Left colon (tissue), 2 donors: ENCODE measurements around the gene MRGPRX4. TPM values are rescaled to one million over a fixed set of nuclear protein-coding genes. Genes with fewer than 3 reads are reported as not detected.

Experiments
- ATAC-seq: fragments of 200-7000 bp; cut with Tn5 transposase; one replicate; pipeline ENCODE4 v1.9.1; 2020; ENCODE audit warnings: mild to moderate bottlenecking, moderate library complexity
- DNase-seq, 2 donors: peaks; one replicate each; pipeline ENCODE4 v3.0.0-alpha.2; 2020
- intact Hi-C, 2 donors: fragments of 100-400 bp; cut with DNase I in 1 of 2; cut with micrococcal nuclease in 1 of 2; formaldehyde crosslinking; loops; one replicate each; pipeline versions ENCODE4 v1.11.2 to v1.14.0; 2022; cut with DNase I, micrococcal nuclease
- total RNA-seq, 2 donors: library from RNA; stranded (reverse); fragmentation: NEBNext Ultra II Directional; extraction: Animal tissue kit (Norgen Biotek cat#: 25700); gene quantifications; one replicate each; pipeline ENCODE4 v1.2.1, GENCODE V29; 2021
- donor health status: DM: no; HTN: no; CAD: no.
- donor health status: DM: yes; HTN: yes; CAD: no.

MRGPRX4 gene
- total RNA-seq, 2 donors from 2014 or later = not detected

GRCh38 chr11:18203723-18204122 lies 31.1 kb downstream of the MRGPRX4 start:
- ATAC-seq (no peak), DNase-seq (no peak)
- intact Hi-C loops = no loop called here

GRCh38 chr11:18204220-18204619 lies 31.6 kb downstream of the MRGPRX4 start:
- no peak for DNase-seq
- no peak for ATAC-seq
- intact Hi-C loops = no loop called here

DNA sequence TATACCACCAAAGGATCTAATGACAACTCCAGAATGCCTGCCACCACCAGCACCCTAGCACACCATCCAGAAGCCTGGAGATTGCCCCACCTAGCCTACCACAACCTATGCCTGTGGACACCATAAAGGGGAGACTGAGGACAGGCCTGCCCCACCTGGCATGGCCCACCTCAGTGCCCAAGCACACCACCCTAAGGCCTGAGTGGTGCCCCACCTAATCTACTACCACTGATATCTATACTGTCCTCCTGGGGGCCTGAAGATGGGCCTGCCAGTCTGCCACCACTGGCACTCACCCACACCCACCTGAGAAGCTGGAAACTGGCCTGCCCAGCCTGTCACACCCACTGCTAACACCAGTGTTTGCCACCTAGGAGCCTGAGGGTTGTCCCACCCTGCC lies 32.1 kb downstream of the MRGPRX4 start:
- DNase-seq (no peak), ATAC-seq (no peak)
- intact Hi-C loops = no loop called here

- ATAC-seq (no peak), DNase-seq (no peak)
- intact Hi-C loops = no loop called here
These were observed 36.4 kb downstream of the MRGPRX4 start for GRCh38 chr11:18209058-18209457.

DNA sequence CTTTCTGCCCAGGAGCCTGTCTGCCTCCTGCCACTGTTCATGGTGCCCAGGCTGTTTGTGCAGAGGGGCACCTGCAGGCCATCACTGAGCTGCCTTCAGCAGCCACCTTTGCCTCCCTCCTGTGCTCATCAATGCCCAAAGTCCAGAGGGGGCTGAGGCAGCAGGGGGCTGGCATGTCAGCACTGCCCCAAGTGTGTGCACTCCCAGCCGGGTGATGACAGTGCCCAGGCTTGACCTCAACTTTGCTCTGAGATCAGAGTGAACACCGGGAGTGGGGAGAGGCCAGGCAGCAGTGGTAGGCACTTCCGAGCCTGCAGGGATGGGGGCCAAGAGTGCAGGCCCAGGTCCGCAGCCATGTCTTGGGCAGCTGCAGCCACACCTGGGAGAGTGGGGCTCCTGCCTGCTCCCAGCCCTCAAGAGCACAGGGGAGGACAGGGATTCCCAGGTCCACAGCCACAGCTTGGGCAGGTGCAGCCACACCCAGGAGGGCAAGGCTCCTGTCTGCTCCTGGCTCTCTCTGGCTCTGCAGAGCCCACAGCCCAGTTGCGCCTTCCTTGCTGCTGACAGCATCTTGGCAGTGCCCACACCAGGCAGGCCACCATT lies 48.7 kb downstream of the MRGPRX4 start:
- intact Hi-C loops = no loop called here
- DNase-seq (no peak), ATAC-seq (no peak)

GRCh38 chr11:18222814-18223421 lies 50.3 kb downstream of the MRGPRX4 start:
- intact Hi-C loops = no loop called here
- no peak for DNase-seq
- ATAC-seq = no peak

Other genes with a start within 250 kb of the MRGPRX4 start
- 10 to 100 TPM; 28.6 to 30.6 TPM for gene SERGEF, start 159.8 kb upstream of the MRGPRX4 start, total RNA-seq
- gene TPH1, start 126.6 kb upstream of the MRGPRX4 start, total RNA-seq = 10 to 100 TPM; 13.9 to 14.6 TPM
- 10 to 100 TPM; 10.3 to 10.6 TPM for gene SAAL1, start 66.8 kb upstream of the MRGPRX4 start, total RNA-seq
- not detected for gene MRGPRX3, start 40.3 kb upstream of the MRGPRX4 start, total RNA-seq
- gene SAA4, start 64.0 kb downstream of the MRGPRX4 start, total RNA-seq = not detected
- gene SAA2, start 75.8 kb downstream of the MRGPRX4 start, total RNA-seq = 1 to 10 TPM in 1 of 2 donors, under 1 TPM in 1; 0.58 to 1.1 TPM
- gene SAA1, start 93.4 kb downstream of the MRGPRX4 start, total RNA-seq = 10 to 100 TPM in 1 of 2 donors, 1 to 10 TPM in 1; 3.1 to 11.3 TPM
- 10 to 100 TPM in 1 of 2 donors, 1 to 10 TPM in 1; 8.4 to 12.9 TPM for gene HPS5, start 149.3 kb downstream of the MRGPRX4 start, total RNA-seq
- 10 to 100 TPM; 29.3 to 30.0 TPM for gene GTF2H1, start 149.7 kb downstream of the MRGPRX4 start, total RNA-seq
- 100 to 1,000 TPM; 513 to 576 TPM for gene LDHA, start 221.7 kb downstream of the MRGPRX4 start, total RNA-seq
- 1 to 10 TPM in 1 of 2 donors, not detected in 1; 1.9 TPM for gene LDHC, start 239.5 kb downstream of the MRGPRX4 start, total RNA-seq